ENCODE results near the gene ZNF136. TPM values are rescaled to one million over a fixed set of nuclear protein-coding genes. Genes with fewer than 3 reads are reported as not detected.

Gene ZNF136
- total RNA-seq, 1 donor from 2014 or later, result 21.0 TPM

DNA sequence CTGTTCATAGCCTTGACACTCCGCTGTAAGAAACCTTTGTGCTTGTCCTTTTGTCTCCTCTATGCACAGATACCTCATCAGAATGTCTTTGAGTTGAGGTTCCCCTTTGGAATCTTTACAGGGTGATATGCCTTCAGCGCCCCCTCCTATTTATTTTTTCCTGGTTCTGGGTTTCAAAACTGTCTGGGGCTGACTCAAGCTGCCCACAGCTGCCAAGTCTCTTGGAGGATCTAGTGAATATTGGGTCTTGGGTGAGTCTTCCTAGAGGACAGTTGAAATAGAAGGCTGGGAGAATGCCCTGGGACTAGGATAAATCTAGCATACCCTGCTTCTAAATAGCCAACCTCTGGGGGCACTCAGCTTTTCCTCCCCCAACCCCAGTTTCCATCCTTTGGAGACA, 930 bp downstream of the ZNF136 start:
- Mint-ChIP-seq H3K4me1 (ENCODE audit: unreplicated experiment) (peaks cover 18% of the 10 kb centered on the region), H3K27ac (peak overlapping the region; percentile 92), H3K27me3 (no peaks in the 10 kb centered on the region), H3K9me3 (no peaks in the 10 kb centered on the region), H3K4me3 (peak overlapping the region; percentile 94), H3K36me3 (peaks cover 7% of the 10 kb centered on the region)
- DNase-seq (ENCODE audit: extremely low spot score, unreplicated experiment), result no peak
- TF ChIP-seq, protein P1, sequence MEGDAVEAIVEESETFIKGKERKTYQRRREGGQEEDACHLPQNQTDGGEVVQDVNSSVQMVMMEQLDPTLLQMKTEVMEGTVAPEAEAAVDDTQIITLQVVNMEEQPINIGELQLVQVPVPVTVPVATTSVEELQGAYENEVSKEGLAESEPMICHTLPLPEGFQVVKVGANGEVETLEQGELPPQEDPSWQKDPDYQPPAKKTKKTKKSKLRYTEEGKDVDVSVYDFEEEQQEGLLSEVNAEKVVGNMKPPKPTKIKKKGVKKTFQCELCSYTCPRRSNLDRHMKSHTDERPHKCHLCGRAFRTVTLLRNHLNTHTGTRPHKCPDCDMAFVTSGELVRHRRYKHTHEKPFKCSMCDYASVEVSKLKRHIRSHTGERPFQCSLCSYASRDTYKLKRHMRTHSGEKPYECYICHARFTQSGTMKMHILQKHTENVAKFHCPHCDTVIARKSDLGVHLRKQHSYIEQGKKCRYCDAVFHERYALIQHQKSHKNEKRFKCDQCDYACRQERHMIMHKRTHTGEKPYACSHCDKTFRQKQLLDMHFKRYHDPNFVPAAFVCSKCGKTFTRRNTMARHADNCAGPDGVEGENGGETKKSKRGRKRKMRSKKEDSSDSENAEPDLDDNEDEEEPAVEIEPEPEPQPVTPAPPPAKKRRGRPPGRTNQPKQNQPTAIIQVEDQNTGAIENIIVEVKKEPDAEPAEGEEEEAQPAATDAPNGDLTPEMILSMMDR (conservative IDR thresholded peaks at IDR 0.05), result no peak

DNA sequence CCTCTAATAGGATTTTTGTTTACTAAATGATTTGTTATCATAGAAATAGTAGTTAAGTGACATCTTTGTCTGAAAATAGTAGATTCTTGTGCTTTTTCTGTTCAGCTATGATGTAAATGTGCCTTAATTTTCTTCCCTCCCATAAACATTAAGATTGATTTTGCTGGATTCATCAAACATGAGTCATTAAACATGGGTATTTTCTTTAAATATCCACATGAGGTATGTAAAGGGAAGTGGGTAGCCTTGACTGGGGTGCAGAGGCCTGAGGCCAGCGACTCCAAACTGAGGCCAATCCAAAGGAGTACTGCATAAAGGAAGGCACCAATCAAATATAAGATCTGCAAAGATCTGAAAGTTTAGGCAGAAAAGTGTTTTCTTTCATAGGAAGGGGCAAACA, 3.7 kb downstream of the ZNF136 start:
- Mint-ChIP-seq H3K36me3 (peaks cover 13% of the 10 kb centered on the region), H3K27ac (no peak overlapping the region), H3K9me3 (no peaks in the 10 kb centered on the region), H3K4me3 (no peak overlapping the region), H3K27me3 (no peaks in the 10 kb centered on the region), H3K4me1 (ENCODE audit: unreplicated experiment) (peaks cover 18% of the 10 kb centered on the region)
- DNase-seq (ENCODE audit: extremely low spot score, unreplicated experiment), result no peak
- TF ChIP-seq, protein P1 (conservative IDR thresholded peaks at IDR 0.05), result no peak

DNA sequence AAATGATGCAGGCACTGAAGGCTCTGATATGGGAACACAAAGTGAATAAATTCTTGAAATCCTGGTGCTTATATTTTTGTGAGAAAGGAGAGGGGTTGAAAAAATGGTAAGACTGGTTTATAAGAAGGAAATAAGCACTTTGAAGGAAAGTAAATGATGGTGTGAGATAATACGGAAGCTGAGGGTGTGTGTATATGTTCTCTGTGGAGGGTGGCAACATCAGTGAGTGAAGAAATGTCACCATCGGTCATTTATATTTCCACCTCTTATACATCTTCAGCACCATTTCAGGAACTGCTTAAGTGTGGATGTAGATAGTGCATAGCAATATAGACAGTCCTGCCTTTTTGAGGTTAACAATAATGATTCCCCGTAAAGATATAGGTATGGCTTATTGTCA, 17.5 kb downstream of the ZNF136 start:
- TF ChIP-seq, protein P1 (conservative IDR thresholded peaks at IDR 0.05), result no peak
- Mint-ChIP-seq H3K9me3 (peaks cover 15% of the 10 kb centered on the region), H3K27me3 (no peaks in the 10 kb centered on the region), H3K4me1 (ENCODE audit: unreplicated experiment) (no peaks in the 10 kb centered on the region), H3K27ac (no peak overlapping the region), H3K4me3 (no peak overlapping the region), H3K36me3 (peaks cover 52% of the 10 kb centered on the region)
- no peak for DNase-seq (ENCODE audit: extremely low spot score, unreplicated experiment)

GRCh38 chr19:12187625-12188024, 24.7 kb downstream of the ZNF136 start:
- Mint-ChIP-seq H3K9me3 (peaks cover 30% of the 10 kb centered on the region), H3K27me3 (no peaks in the 10 kb centered on the region), H3K4me3 (no peak overlapping the region), H3K36me3 (peaks cover 79% of the 10 kb centered on the region), H3K27ac (no peak overlapping the region), H3K4me1 (ENCODE audit: unreplicated experiment) (no peaks in the 10 kb centered on the region)
- TF ChIP-seq, protein P1 (conservative IDR thresholded peaks at IDR 0.05), result no peak
- no peak for DNase-seq (ENCODE audit: extremely low spot score, unreplicated experiment)

- Mint-ChIP-seq H3K9me3 (peaks cover 14% of the 10 kb centered on the region), H3K4me1 (ENCODE audit: unreplicated experiment) (no peaks in the 10 kb centered on the region), H3K4me3 (no peak overlapping the region), H3K27ac (no peak overlapping the region), H3K36me3 (peaks cover 58% of the 10 kb centered on the region), H3K27me3 (no peaks in the 10 kb centered on the region)
- TF ChIP-seq, protein P1 (conservative IDR thresholded peaks at IDR 0.05), result no peak
- no peak for DNase-seq (ENCODE audit: extremely low spot score, unreplicated experiment)
Measured at GRCh38 chr19:12194827-12195731, 32.2 kb downstream of the ZNF136 start.
